GM12878 (cell line): ENCODE measurements around the gene GIMAP2. TPM values are rescaled to one million over a fixed set of nuclear protein-coding genes. Genes with fewer than 3 reads are reported as not detected.

Experiments used
- ATAC-seq: fragments of 200-7000 bp; cut with Tn5 transposase; 3 replicates; pipeline ENCODE4 v1.9.1; 2020; ENCODE audit warnings: mild to moderate bottlenecking, moderate library complexity
- BruUV-seq: library from RNA; stranded (reverse); fragments of 400-500 nt; replicated peaks from 2 replicates; lab custom pipeline; 2021; lab: Mats Ljungman, UMichigan
- CTCF ChIA-PET: fragments of 300-600 bp; sonication (Branson Sonifier 250); formaldehyde crosslinking; extraction: SDS; loops from one replicate; lab custom pipeline; 2021; ENCODE audit warnings: inconsistent platforms; lab: Yijun Ruan, JAX
- POLR2A ChIA-PET: fragments of 350-600 bp; formaldehyde crosslinking; extraction: SDS; loops from one replicate; lab custom pipeline; 2021; ENCODE audit warnings: inconsistent platforms; lab: Charles Lee
- RAD21 ChIA-PET: fragments of 300-600 bp; sonication (Branson Sonifier 250); formaldehyde crosslinking; loops from one replicate; lab custom pipeline; 2023; ENCODE audit warnings: antibody characterized with exemption; ENCODE audit not compliant: unreplicated experiment; lab: Charles Lee
- SMC1A ChIA-PET: fragments of 300-600 bp; sonication (Branson Sonifier 250); formaldehyde crosslinking; loops from one replicate; lab custom pipeline; 2023; ENCODE audit not compliant: unreplicated experiment, uncharacterized antibody; lab: Charles Lee
- DNase-seq: peaks from one replicate; pipeline ENCODE4 v3.0.0-alpha.2; 2011; ENCODE audit warnings: low read depth, low spot score
- FAIRE-seq: peaks from 3 replicates; lab custom pipeline; 2011; peaks lifted over from hg19 to GRCh38; lab: Jason Lieb, UNC
- H2AFZ ChIP-seq: 2 replicates; pipeline ENCODE4 v1.6.0; 2011; ENCODE audit warnings: low read depth, low read length, control low read depth; ENCODE audit not compliant: control insufficient read depth
- H3K27ac ChIP-seq: 2 replicates; pipeline ENCODE4 v1.5.1; 2011; ENCODE audit warnings: control low read depth; ENCODE audit not compliant: control insufficient read depth, insufficient read depth
- H3K27me3 ChIP-seq, 2 experiments: replicated peaks in 1 of 2; 2 replicates each; pipeline versions ENCODE4 v1.6.0 to v1.6.1; 2011; ENCODE audit warnings: low read length in 1 of 2; ENCODE audit not compliant: control insufficient read depth in 2 of 2, insufficient read depth in 2 of 2
- H3K36me3 ChIP-seq, 2 experiments: 2 replicates each; pipeline ENCODE4 v1.5.1; 2011; ENCODE audit warnings: low read length in 1 of 2; ENCODE audit not compliant: control insufficient read depth in 2 of 2, insufficient read depth in 2 of 2
- H3K4me1 ChIP-seq: 2 replicates; pipeline ENCODE4 v1.6.1; 2011; ENCODE audit warnings: mild to moderate bottlenecking, low read length, moderate library complexity, mixed read lengths; ENCODE audit not compliant: control insufficient read depth, insufficient read depth
- H3K4me2 ChIP-seq: 2 replicates; pipeline ENCODE4 v1.6.0; 2011; ENCODE audit warnings: control low read depth; ENCODE audit not compliant: control insufficient read depth, insufficient read depth
- H3K4me3 ChIP-seq: fragments of 200-600 bp; sonication (generic); 2 replicates; pipeline ENCODE4 v1.5.1; 2016
- H3K79me2 ChIP-seq: 2 replicates; pipeline ENCODE4 v1.6.0; 2011; ENCODE audit warnings: low read length; ENCODE audit not compliant: control insufficient read depth, insufficient read depth
- H3K9ac ChIP-seq: 2 replicates; pipeline ENCODE4 v1.8.0; 2011; ENCODE audit warnings: low read length, control low read depth, mixed read lengths; ENCODE audit not compliant: control insufficient read depth, insufficient read depth
- H3K9me3 ChIP-seq: replicated peaks from 3 replicates; pipeline ENCODE4 v1.5.1; 2011; ENCODE audit warnings: mild to moderate bottlenecking, low read length; ENCODE audit not compliant: control insufficient read depth, insufficient read depth
- H4K20me1 ChIP-seq: 2 replicates; pipeline ENCODE4 v1.6.0; 2011; ENCODE audit not compliant: control insufficient read depth, insufficient read depth
- BMI1 ChIP-seq: fragments of 450-650 bp; IDR thresholded peaks from 2 replicates; pipeline ENCODE4 v1.6.1; 2016; ENCODE audit warnings: mild to moderate bottlenecking, moderate library complexity, borderline replicate concordance
- BRCA1 ChIP-seq: IDR thresholded peaks from 2 replicates; pipeline ENCODE4 v1.6.1; 2011; ENCODE audit warnings: low read depth, low read length, improper control_type of control experiment
- CHD2 ChIP-seq: IDR thresholded peaks from 2 replicates; pipeline ENCODE4 v1.6.1; 2011; ENCODE audit warnings: low read depth, low read length, improper control_type of control experiment, borderline replicate concordance
- DPF2 ChIP-seq: fragments of 450-650 bp; IDR thresholded peaks from 2 replicates; pipeline ENCODE4 v1.6.1; 2017; ENCODE audit warnings: mild to moderate bottlenecking
- EED ChIP-seq: sonication (generic); IDR thresholded peaks from 2 replicates; pipeline ENCODE4 v1.6.1; 2016; ENCODE audit warnings: antibody characterized with exemption, low read depth
- EP300 ChIP-seq, 2 experiments: fragments of 150-350 bp in 1 of 2; IDR thresholded peaks; 2 replicates each; pipeline ENCODE4 v1.6.1; 2011 to 2012; ENCODE audit warnings: low read depth in 2 of 2, low read length in 2 of 2, borderline replicate concordance in 1 of 2, improper control_type of control experiment in 1 of 2, inconsistent platforms in 1 of 2; ENCODE audit not compliant: control insufficient read depth in 1 of 2
- FOXK2 ChIP-seq: fragments of 450-650 bp; IDR thresholded peaks from 2 replicates; pipeline ENCODE4 v1.6.1; 2017; ENCODE audit warnings: mild to moderate bottlenecking, moderate library complexity
- FOXM1 ChIP-seq: IDR thresholded peaks from 2 replicates; pipeline ENCODE4 v1.6.1; 2012; ENCODE audit warnings: low read depth, mild to moderate bottlenecking, inconsistent platforms, low read length, moderate library complexity
- GATAD2B ChIP-seq: fragments of 450-650 bp; conservative IDR thresholded peaks from 2 replicates; pipeline ENCODE4 v1.6.1; 2017; ENCODE audit warnings: low read depth, mild to moderate bottlenecking, moderate library complexity
- JUNB ChIP-seq: IDR thresholded peaks from 2 replicates; pipeline ENCODE4 v1.6.1; 2016; ENCODE audit warnings: antibody characterized with exemption, mild to moderate bottlenecking
- NFIC ChIP-seq: IDR thresholded peaks from 2 replicates; pipeline ENCODE4 v1.6.1; 2012; ENCODE audit warnings: low read depth, mild to moderate bottlenecking, inconsistent platforms, low read length, moderate library complexity
- NFYA ChIP-seq: IDR thresholded peaks from 2 replicates; pipeline ENCODE4 v1.6.1; 2011; ENCODE audit warnings: low read depth, mild to moderate bottlenecking, low read length, improper control_type of control experiment, borderline replicate concordance
- RELA ChIP-seq: fragments of 450-650 bp; IDR thresholded peaks from 2 replicates; pipeline ENCODE4 v1.8.0; 2014; ENCODE audit warnings: borderline replicate concordance; ENCODE audit not compliant: partially characterized antibody
- RFX5 ChIP-seq: IDR thresholded peaks from 2 replicates; pipeline ENCODE4 v1.6.1; 2011; ENCODE audit warnings: low read depth, low read length, improper control_type of control experiment
- SIX5 ChIP-seq: IDR thresholded peaks from 2 replicates; pipeline ENCODE4 v1.6.1; 2011; ENCODE audit warnings: mild to moderate bottlenecking, low read depth, low read length, moderate library complexity; ENCODE audit not compliant: severe bottlenecking
- SMARCA5 ChIP-seq: fragments of 450-650 bp; IDR thresholded peaks from 2 replicates; pipeline ENCODE4 v1.6.1; 2017; ENCODE audit warnings: mild to moderate bottlenecking
- SUPT20H ChIP-seq: IDR thresholded peaks from 2 replicates; pipeline ENCODE4 v1.6.1; 2011; ENCODE audit warnings: low read depth, mild to moderate bottlenecking, low read length, moderate library complexity, borderline replicate concordance; ENCODE audit not compliant: control insufficient read depth
- YY1 ChIP-seq: IDR thresholded peaks from 2 replicates; pipeline ENCODE4 v1.6.1; 2011; ENCODE audit warnings: low read depth, mild to moderate bottlenecking, low read length
- WGBS: methylation state at CpG from one replicate; pipeline ENCODE4 v1.1.6; 2016; ENCODE audit warnings: low lambda C conversion rate; ENCODE audit not compliant: insufficient replicate concordance, insufficient coverage; ENCODE audit errors: missing lambda C conversion rate; 5-methylcytosine and 5-hydroxymethylcytosine counted together
- in situ Hi-C: fragments of 300-500 bp; cut with MboI; formaldehyde crosslinking; loops from 9 replicates; pipeline ENCODE4 v1.14.3; 2018; ENCODE audit warnings: mixed read lengths
- intact Hi-C: fragments of 100-400 bp; cut with micrococcal nuclease; formaldehyde crosslinking; loops from one replicate; pipeline ENCODE4 v1.14.2; 2022; ENCODE audit not compliant: unreplicated experiment
- polyA plus RNA-seq, 11 experiments: library from polyadenylated mRNA; depleted of rRNA in 4 of 11; unstranded in 6 of 11; stranded (reverse) in 5 of 11; fragments of >200 nt; fragmentation: Nextera tagmentation in 4 of 11; fragmentation: Illumina TruSeq in 1 of 11; extraction: Ambion mirVana in 4 of 11; extraction: Trizol in 1 of 11; gene quantifications; 1 replicate in 1 of 11; 2 replicates in 10 of 11; pipeline versions ENCODE4 v1.2.1 to v1.2.3, GENCODE V29; 2011 to 2016; ENCODE audit warnings: inconsistent platforms in 2 of 11, missing spikeins in 2 of 11, low read depth in 1 of 11
- total RNA-seq, 4 experiments: library from RNA; depleted of rRNA in 3 of 4; stranded (reverse); fragments of >200 nt in 3 of 4; fragmentation: Illumina TruSeq in 1 of 4; extraction: Trizol in 1 of 4; gene quantifications; 2 replicates each; pipeline versions ENCODE4 v1.2.1 to v1.2.3, GENCODE V29; 2013 to 2021
- TF ChIP-seq, protein P1 (sequence below), 3 experiments: IDR thresholded peaks in 2 of 3; conservative IDR thresholded peaks in 1 of 3; 2 replicates each; pipeline ENCODE4 v1.5.1; 2011; ENCODE audit warnings: low read depth in 3 of 3, low read length in 3 of 3, mild to moderate bottlenecking in 3 of 3, control low read depth in 2 of 3, moderate library complexity in 2 of 3, inconsistent platforms in 1 of 3, mixed read lengths in 1 of 3; ENCODE audit not compliant: control insufficient read depth in 2 of 3, insufficient read depth in 1 of 3; ENCODE audit errors: extremely low read depth in 1 of 3
- TF ChIP-seq, protein P2 (sequence below): IDR thresholded peaks from 2 replicates; pipeline ENCODE4 v1.6.1; 2011; ENCODE audit warnings: mild to moderate bottlenecking, low read depth, low read length, moderate library complexity; ENCODE audit not compliant: insufficient replicate concordance

GIMAP2 gene
- total and polyA plus RNA-seq, 10 of the 15 experiments (the other 5 are each of a cell fraction or from before 2014, with no cell fraction given): 21.3 to 102 (median 31.8) TPM

DNA sequence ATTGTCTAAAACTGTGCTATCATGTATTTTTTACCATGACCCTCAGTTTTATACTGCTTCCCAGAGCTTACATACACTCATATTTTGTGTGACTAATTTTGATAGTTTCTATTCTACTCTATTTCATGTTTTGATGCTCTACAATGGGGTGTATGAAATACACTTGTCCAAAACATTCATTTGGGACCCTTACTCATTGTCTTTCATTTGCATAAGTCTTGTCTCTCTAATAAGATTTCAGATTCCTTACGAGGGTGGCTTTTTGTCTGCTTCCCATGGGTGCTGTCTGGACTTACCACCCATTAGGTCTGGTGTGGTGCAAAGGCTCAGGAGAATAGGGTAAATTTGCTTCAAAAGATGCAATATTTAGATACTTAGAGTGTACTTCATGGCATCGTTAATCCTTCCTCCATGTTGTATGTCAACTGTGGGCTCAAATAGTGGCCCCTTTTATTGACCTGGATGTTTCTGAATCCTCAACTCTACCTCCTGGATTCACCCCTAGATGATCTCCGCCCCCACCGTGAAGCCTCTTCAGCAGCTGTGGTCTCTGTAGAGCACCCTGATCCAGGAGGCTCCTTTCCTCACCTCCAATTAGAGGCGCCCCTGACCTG lies 48.1 kb downstream of the GIMAP2 start:
- peaks cover 17% of the 10 kb centered on the region for H3K79me2 ChIP-seq
- no peaks in the 10 kb centered on the region for H4K20me1 ChIP-seq
- ChIA-PET POLR2A (no interaction called here), SMC1A (interaction anchor here (1.0 to 1.4 kb wide), 3 partner anchors 73 to 281 kb away, joined by 3 to 5 read pairs (median 3); no protein-coding TSS in a partner anchor), RAD21 (interaction anchor here (0.8 kb wide), 1 partner anchor 180 kb away, joined by 3 read pairs; no protein-coding TSS in a partner anchor), CTCF (interaction anchor here (0.8 to 1.6 kb wide), 2 partner anchors 10 to 252 kb away, joined by 3 to 4 read pairs; no protein-coding TSS in a partner anchor)
- 49% methylated on average over 5 of the region's 5 CpGs for WGBS
- intact Hi-C loops: no loop called here
- H3K4me2 ChIP-seq: 0 out of 2 replicates have a peak overlapping the region, but pooled peaks have one; percentile 7
- no TSS peak for BruUV-seq
- DNase-seq (no peak), FAIRE-seq (no peak), ATAC-seq (no peak)
- no peak overlapping the region for H2AFZ ChIP-seq
- H3K27ac ChIP-seq: peak overlapping the region; percentile 8; the same call in 1 of the 2 replicates
- in situ Hi-C loops: no loop called here
- peaks cover 32% of the 10 kb centered on the region for H3K4me1 ChIP-seq
- no peaks in the 10 kb centered on the region for H3K36me3 ChIP-seq
- H3K4me3 ChIP-seq: no peak overlapping the region
- H3K27me3 ChIP-seq: no peaks in the 10 kb centered on the region
- H3K9ac ChIP-seq: no peak overlapping the region
- no peaks in the 10 kb centered on the region; the same call in 2 of the 3 replicates for H3K9me3 ChIP-seq
- no peak for TF ChIP-seq EED
- TF ChIP-seq NFIC: peak; percentile 61; the same call in 1 of the 2 replicates
- no peak for TF ChIP-seq RELA
- no peak for TF ChIP-seq FOXK2
- no peak for TF ChIP-seq BRCA1
- no peak for TF ChIP-seq NFYA
- TF ChIP-seq, protein P1, sequence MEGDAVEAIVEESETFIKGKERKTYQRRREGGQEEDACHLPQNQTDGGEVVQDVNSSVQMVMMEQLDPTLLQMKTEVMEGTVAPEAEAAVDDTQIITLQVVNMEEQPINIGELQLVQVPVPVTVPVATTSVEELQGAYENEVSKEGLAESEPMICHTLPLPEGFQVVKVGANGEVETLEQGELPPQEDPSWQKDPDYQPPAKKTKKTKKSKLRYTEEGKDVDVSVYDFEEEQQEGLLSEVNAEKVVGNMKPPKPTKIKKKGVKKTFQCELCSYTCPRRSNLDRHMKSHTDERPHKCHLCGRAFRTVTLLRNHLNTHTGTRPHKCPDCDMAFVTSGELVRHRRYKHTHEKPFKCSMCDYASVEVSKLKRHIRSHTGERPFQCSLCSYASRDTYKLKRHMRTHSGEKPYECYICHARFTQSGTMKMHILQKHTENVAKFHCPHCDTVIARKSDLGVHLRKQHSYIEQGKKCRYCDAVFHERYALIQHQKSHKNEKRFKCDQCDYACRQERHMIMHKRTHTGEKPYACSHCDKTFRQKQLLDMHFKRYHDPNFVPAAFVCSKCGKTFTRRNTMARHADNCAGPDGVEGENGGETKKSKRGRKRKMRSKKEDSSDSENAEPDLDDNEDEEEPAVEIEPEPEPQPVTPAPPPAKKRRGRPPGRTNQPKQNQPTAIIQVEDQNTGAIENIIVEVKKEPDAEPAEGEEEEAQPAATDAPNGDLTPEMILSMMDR (IDR thresholded peaks at IDR 0.05 in 2 of 3, conservative IDR thresholded peaks at IDR 0.05 in 1 of 3; ENCODE audit: control insufficient read depth in 2 of 3, extremely low read depth in 1 of 3, insufficient read depth in 1 of 3, low read depth in 3 of 3, low read length in 3 of 3): no peak
- TF ChIP-seq RFX5: no peak
- no peak for TF ChIP-seq DPF2
- TF ChIP-seq SUPT20H: no peak
- TF ChIP-seq SMARCA5: no peak
- TF ChIP-seq YY1: no peak
- TF ChIP-seq GATAD2B: no peak
- peak; percentile 81 for TF ChIP-seq JUNB
- TF ChIP-seq EP300 (IDR thresholded peaks at IDR 0.05; ENCODE audit: borderline replicate concordance in 1 of 2, control insufficient read depth in 1 of 2, low read depth in 2 of 2, low read length in 2 of 2): no peak
- no peak for TF ChIP-seq CHD2
- no peak for TF ChIP-seq BMI1
- no peak for TF ChIP-seq SIX5
- TF ChIP-seq FOXM1: 0 out of 2 replicates have a peak, but pooled peaks have one; percentile 23
- TF ChIP-seq, protein P2, sequence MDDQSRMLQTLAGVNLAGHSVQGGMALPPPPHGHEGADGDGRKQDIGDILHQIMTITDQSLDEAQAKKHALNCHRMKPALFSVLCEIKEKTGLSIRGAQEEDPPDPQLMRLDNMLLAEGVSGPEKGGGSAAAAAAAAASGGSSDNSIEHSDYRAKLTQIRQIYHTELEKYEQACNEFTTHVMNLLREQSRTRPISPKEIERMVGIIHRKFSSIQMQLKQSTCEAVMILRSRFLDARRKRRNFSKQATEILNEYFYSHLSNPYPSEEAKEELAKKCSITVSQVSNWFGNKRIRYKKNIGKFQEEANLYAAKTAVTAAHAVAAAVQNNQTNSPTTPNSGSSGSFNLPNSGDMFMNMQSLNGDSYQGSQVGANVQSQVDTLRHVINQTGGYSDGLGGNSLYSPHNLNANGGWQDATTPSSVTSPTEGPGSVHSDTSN: no peak
